ENCODE results near the gene STOML1. TPM values are rescaled to one million over a fixed set of nuclear protein-coding genes. Genes with fewer than 3 reads are reported as not detected.
A peak's percentile ranks its signal among the peaks of the same experiment; 100 is the strongest.

STOML1 gene
- total RNA-seq, 4 donors from 2014 or later: 16.6 to 29.1 (median 21.5) TPM

GRCh38 chr15:73987250-73987649 is 4.8 kb downstream of the STOML1 start:
- H3K4me1 ChIP-seq: peaks cover 10 to 94% (median 63%) of the 10 kb centered on the region in 4 donors
- no peak for DNase-seq (ENCODE audit: low spot score in 2 of 2)
- H3K27me3 ChIP-seq: no peaks in the 10 kb centered on the region
- H3K36me3 ChIP-seq: peaks cover 0 to 48% (median 0%) of the 10 kb centered on the region in 3 donors
- H3K27ac ChIP-seq: peak overlapping the region in 3 of 4 donors; percentile 25 to 92 (median 92)
- H3K4me3 ChIP-seq: no peak overlapping the region
- no peaks in the 10 kb centered on the region for H3K9me3 ChIP-seq
- no peak for TF ChIP-seq EP300 (IDR thresholded peaks at IDR 0.05)
- TF ChIP-seq POLR2A (IDR thresholded peaks at IDR 0.05): no peak
- no peak for TF ChIP-seq CTCF (IDR thresholded peaks at IDR 0.05)
- WGBS, 2 donors: 87 to 89% methylated on average over 4 of the region's 4 CpGs

GRCh38 chr15:73986776-73987056 is 5.4 kb downstream of the STOML1 start:
- Histone ChIP-seq H3K36me3 (peaks cover 0 to 48% (median 0%) of the 10 kb centered on the region in 3 donors), H3K9me3 (no peaks in the 10 kb centered on the region), H3K27ac (peak overlapping the region in 3 of 4 donors; percentile 6 to 92 (median 92)), H3K4me1 (peaks cover 10 to 99% (median 67%) of the 10 kb centered on the region in 4 donors), H3K27me3 (no peaks in the 10 kb centered on the region), H3K4me3 (no peak overlapping the region)
- TF ChIP-seq EP300 (IDR thresholded peaks at IDR 0.05) (no peak), CTCF (IDR thresholded peaks at IDR 0.05) (no peak), POLR2A (IDR thresholded peaks at IDR 0.05) (no peak)
- 83 to 88% methylated on average over 1 of the region's 1 CpG for WGBS, 2 donors
- DNase-seq (ENCODE audit: low spot score in 2 of 2): no peak

GRCh38 chr15:73986055-73986775 is 5.9 kb downstream of the STOML1 start:
- WGBS, 2 donors: 38 to 43% methylated on average over 7 of the region's 7 CpGs
- peaks cover 0 to 48% (median 0%) of the 10 kb centered on the region in 3 donors for H3K36me3 ChIP-seq
- no peaks in the 10 kb centered on the region for H3K27me3 ChIP-seq
- no peaks in the 10 kb centered on the region for H3K9me3 ChIP-seq
- peaks cover 10 to 100% (median 67%) of the 10 kb centered on the region in 4 donors for H3K4me1 ChIP-seq
- peak overlapping the region in 3 of 4 donors; percentile 6 to 92 (median 92) for H3K27ac ChIP-seq
- H3K4me3 ChIP-seq: no peak overlapping the region
- no peak for DNase-seq (ENCODE audit: low spot score in 2 of 2)
- TF ChIP-seq EP300 (IDR thresholded peaks at IDR 0.05) (no peak), CTCF (IDR thresholded peaks at IDR 0.05) (no peak), POLR2A (IDR thresholded peaks at IDR 0.05) (no peak)

- Histone ChIP-seq H3K27me3 (no peaks in the 10 kb centered on the region), H3K27ac (peak overlapping the region in 3 of 4 donors; percentile 81 to 92 (median 92)), H3K4me3 (no peak overlapping the region), H3K4me1 (peaks cover 6 to 100% (median 61%) of the 10 kb centered on the region in 4 donors), H3K9me3 (no peaks in the 10 kb centered on the region), H3K36me3 (peaks cover 0 to 48% (median 0%) of the 10 kb centered on the region in 3 donors)
- DNase-seq (ENCODE audit: low spot score in 2 of 2): no peak
- TF ChIP-seq CTCF (IDR thresholded peaks at IDR 0.05) (no peak), EP300 (IDR thresholded peaks at IDR 0.05) (no peak), POLR2A (IDR thresholded peaks at IDR 0.05) (no peak)
- WGBS, 2 donors: 72 to 76% methylated on average over 9 to 13 of the region's 13 CpGs
These were observed 6.8 kb downstream of the STOML1 start for GRCh38 chr15:73985101-73985873.
